C4-2B (cell line): ENCODE results near the gene SDCBP2.

ENCODE experiments used
- H3K27ac ChIP-seq: fragments of 450-650 bp; 2 replicates; pipeline ENCODE4 v1.5.1; 2017
- ZFX ChIP-seq: fragments of 450-650 bp; IDR thresholded peaks from 2 replicates; pipeline ENCODE4 v1.6.1; 2017
- TF ChIP-seq, protein P1 (sequence below): fragments of 450-650 bp; conservative IDR thresholded peaks from 2 replicates; pipeline ENCODE4 v1.5.1; 2017; ENCODE audit warnings: mild to moderate bottlenecking

SDCBP2 gene, protein sequence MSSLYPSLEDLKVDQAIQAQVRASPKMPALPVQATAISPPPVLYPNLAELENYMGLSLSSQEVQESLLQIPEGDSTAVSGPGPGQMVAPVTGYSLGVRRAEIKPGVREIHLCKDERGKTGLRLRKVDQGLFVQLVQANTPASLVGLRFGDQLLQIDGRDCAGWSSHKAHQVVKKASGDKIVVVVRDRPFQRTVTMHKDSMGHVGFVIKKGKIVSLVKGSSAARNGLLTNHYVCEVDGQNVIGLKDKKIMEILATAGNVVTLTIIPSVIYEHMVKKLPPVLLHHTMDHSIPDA

DNA sequence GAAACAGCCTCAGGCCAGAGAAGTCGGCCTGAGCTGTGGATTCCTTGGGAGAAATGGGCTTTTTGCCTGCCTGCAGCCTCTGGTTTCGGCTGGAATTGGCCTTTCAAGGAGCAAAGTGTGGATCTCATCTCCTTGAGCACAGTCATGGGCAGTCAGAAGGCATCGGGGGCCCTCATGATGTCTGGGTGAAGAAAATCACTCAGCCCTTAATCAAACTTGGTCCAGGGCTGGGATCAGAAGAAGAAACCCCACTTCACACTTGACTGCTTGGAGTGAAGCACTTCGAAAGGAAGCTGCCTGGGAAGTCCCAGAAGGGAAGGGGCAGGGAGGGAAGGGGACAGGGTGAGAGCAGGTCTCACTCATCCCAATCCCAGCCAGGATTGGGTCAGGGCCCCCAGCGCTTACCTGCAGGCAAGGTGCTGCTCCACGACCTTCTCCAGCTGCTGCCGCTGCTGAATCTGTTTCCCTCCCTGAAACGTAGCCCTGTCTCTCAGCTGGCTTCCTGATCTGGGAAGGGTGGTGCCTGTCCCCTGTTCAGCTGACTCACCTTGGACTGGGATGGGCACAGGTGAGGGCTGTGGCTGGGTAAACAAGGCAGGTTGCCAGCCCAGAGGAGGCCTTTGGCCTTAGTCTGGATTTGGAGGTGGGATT is at the start of gene SDCBP2:
Gene SDCBP2 (minus strand): TSS at position 460 of the 651 bp plus-strand sequence. CDS start 8,723 bp downstream, outside the sequence.
- peak within 1 kb of the TSS; percentile 10 for H3K27ac ChIP-seq
- TF ChIP-seq ZFX = no peak
- TF ChIP-seq, protein P1, sequence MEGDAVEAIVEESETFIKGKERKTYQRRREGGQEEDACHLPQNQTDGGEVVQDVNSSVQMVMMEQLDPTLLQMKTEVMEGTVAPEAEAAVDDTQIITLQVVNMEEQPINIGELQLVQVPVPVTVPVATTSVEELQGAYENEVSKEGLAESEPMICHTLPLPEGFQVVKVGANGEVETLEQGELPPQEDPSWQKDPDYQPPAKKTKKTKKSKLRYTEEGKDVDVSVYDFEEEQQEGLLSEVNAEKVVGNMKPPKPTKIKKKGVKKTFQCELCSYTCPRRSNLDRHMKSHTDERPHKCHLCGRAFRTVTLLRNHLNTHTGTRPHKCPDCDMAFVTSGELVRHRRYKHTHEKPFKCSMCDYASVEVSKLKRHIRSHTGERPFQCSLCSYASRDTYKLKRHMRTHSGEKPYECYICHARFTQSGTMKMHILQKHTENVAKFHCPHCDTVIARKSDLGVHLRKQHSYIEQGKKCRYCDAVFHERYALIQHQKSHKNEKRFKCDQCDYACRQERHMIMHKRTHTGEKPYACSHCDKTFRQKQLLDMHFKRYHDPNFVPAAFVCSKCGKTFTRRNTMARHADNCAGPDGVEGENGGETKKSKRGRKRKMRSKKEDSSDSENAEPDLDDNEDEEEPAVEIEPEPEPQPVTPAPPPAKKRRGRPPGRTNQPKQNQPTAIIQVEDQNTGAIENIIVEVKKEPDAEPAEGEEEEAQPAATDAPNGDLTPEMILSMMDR = no peak

DNA sequence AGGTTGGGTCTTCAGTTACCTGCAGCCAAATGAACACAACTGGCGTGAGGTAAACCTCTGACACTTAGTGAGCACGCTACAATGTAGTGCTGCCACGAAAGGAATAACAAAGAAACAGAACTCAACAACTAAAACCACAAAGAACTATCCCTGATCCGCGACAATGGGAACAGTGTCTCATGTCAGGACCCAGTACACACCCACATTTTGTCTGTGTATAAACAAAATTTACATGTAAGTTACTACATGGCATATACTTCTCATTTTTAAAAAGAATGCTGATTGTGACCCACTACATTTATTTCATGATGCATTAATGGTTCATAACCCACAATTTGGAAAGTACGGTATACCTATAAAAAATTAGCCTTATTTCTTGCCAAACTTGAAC is 49.8 kb upstream of the SDCBP2 start:
- TF ChIP-seq, protein P1 = no peak
- TF ChIP-seq ZFX = no peak
- no peak overlapping the region for H3K27ac ChIP-seq

DNA sequence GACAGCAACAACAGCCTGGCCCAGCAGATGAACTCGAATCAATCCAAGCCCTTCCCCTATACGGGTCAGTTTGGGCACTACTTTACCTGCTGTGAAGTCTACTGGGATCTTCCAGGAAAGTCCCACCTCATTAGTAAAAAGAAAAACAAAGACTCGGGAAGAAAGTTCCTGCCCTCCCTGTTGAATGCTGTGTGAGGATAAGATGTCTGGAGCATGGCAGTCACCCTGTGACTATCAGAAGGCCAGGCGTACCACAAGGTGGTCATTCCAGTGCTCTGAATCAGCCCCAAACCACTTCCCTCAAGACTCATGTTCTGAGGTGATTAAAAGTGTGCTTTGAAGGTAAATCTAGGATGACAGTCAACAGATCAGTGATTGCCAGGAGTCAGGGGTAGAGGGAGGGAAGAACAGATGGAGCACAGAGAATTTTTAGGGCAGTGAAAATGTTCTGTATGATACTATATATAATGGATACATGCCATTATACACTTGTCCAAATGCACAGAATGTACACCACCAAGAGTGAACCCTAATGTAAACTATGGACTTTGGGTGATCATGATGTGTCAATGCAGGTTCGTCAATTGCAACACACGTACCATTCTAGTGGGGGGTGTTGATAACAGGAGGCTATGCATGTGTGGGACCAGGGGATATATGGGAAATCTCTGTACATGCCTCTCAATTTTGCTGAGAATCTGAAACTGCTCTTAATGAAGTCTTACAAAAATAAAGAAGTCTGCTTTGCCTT is 49.2 kb upstream of the SDCBP2 start:
- no peak for TF ChIP-seq ZFX
- TF ChIP-seq, protein P1 = no peak
- no peak overlapping the region for H3K27ac ChIP-seq

DNA sequence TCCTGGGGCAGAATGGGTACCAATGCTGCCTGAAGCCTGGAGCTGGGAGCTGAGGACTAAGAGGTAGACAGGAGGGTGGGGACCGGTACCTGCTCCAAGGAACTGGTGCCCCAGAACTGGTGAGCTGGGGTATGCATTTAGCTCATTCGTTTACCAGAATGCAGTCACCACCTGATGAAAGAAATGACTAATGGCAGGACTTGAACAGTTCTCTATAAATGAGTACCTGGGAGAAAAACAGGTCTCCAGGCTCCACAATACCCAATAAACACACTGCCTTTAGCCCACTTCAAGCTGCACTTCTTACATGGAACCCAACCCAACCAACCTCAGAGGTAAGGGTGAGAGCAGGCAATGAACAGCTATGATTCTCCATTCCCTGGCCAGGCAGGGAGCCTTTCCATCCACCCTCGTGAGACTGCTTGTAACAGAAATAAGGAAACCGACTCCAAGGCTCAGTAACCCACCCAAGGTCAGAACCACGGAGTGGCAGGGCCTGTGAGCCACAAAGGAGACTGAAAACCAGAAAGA is 48.5 kb upstream of the SDCBP2 start:
- TF ChIP-seq, protein P1 = no peak
- TF ChIP-seq ZFX = no peak
- no peak overlapping the region for H3K27ac ChIP-seq

DNA sequence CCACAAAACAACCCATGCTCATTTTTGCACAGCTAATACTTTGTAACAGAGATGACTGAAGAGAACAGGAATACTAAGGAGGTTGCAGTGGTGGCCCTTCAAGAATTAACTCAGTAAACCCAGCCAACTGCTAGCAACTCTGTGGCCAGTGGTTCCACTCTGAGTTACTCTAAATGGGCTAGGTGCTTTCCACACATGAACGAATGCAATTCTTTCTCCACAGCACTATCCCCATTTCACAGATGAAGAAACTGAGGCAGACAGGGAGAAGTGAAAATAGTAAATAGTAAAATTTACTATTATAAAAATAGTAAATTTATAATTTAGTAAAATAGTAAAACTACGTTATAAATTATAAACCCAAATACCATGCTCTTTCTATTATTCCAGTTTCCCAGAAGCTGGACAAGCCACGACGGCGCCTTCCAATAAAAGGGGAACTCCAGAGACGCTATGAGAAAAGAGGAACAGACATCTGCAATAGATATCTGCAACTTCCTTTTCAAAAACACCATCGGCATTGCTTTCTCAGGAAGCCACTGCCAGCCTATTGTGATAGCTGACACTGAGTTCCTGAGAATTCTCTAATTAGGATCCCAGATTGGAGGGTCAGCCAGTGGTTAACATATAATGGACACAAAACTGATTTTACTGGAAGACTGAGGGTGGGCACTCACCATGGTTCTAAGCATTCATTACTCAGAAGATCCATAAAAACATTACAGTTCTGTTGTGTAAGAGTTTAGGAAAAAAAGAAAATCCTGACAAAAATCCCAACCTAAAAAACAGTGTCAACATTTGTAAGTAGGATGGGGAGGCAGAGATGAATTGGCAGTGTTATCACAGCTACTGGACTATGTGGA is 47.7 kb upstream of the SDCBP2 start:
- H3K27ac ChIP-seq = no peak overlapping the region
- no peak for TF ChIP-seq ZFX
- TF ChIP-seq, protein P1 = no peak

DNA sequence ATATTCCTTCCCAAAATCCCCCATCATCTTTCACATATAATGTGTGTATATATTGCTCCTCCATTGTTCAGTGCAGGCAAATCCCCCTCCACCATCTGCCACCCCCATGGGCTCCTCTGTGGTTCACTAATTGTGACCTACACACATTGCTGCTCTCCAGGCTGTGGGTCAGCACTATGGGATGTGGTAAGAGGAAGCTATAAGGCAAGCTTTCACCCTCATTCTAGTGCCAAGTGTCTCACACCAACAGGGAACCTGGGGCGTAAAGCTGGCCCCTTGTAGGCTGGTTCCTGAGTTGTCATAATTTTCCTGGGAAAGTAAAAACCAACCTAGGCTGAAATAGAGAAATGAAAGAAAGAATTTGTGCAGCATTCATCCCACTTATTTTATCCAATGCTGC is 47.1 kb upstream of the SDCBP2 start:
- H3K27ac ChIP-seq = no peak overlapping the region
- TF ChIP-seq, protein P1 = no peak
- no peak for TF ChIP-seq ZFX
